GM10266 (cell line): Measurements from ENCODE around the gene FXYD2.

Experiments used
- DNase-seq: peaks from one replicate; pipeline ENCODE4 v3.0.0; 2012; ENCODE audit errors: extremely low spot score
- TF ChIP-seq, protein P1 (sequence below): IDR thresholded peaks from 2 replicates; pipeline ENCODE4 v1.5.1; 2012; ENCODE audit warnings: mild to moderate bottlenecking, low read depth; ENCODE audit not compliant: control insufficient read depth, insufficient read depth; ENCODE audit errors: missing control alignments

FXYD2 gene

DNA sequence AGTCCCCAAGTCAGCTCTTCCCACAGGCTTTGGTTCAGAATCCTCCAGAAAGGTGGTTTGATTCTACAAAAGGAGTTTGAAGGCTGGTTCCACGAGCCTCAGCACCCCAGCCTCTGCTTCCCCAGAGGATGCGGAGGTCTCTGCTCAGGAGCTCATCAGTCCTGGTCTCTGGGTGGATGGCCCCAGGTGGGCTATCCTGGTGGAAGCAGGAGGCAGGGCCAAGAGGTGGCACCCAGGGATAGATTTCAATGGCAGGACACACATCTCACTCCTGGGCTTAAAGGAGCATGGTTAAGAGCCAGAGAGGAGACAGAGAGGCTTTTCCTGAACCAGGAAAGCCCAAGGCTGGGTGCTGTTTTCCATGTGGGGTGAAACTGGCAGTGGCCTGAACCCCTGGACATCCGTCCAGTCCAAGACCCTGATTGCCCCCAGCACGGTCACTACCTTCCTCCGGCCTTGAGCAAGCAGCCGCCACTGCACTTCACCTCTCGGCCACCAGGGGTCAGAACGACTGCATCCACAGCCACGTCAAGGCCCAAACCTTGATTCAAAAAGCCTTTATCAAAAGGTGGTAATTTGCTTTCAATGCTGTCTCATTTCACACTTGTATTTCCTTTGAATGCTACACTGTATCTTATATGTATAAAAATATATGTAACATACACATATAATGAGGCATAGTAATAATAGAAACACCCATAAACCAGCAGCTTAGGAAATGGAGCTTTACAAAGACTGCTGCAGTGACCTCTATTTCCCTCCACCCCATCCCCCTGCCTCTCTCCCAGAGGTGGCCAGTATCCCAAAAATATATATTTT, 19.3 kb upstream of the FXYD2 start:
- TF ChIP-seq, protein P1, sequence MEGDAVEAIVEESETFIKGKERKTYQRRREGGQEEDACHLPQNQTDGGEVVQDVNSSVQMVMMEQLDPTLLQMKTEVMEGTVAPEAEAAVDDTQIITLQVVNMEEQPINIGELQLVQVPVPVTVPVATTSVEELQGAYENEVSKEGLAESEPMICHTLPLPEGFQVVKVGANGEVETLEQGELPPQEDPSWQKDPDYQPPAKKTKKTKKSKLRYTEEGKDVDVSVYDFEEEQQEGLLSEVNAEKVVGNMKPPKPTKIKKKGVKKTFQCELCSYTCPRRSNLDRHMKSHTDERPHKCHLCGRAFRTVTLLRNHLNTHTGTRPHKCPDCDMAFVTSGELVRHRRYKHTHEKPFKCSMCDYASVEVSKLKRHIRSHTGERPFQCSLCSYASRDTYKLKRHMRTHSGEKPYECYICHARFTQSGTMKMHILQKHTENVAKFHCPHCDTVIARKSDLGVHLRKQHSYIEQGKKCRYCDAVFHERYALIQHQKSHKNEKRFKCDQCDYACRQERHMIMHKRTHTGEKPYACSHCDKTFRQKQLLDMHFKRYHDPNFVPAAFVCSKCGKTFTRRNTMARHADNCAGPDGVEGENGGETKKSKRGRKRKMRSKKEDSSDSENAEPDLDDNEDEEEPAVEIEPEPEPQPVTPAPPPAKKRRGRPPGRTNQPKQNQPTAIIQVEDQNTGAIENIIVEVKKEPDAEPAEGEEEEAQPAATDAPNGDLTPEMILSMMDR = peak; percentile 91
- peak; percentile 63 for DNase-seq

DNA sequence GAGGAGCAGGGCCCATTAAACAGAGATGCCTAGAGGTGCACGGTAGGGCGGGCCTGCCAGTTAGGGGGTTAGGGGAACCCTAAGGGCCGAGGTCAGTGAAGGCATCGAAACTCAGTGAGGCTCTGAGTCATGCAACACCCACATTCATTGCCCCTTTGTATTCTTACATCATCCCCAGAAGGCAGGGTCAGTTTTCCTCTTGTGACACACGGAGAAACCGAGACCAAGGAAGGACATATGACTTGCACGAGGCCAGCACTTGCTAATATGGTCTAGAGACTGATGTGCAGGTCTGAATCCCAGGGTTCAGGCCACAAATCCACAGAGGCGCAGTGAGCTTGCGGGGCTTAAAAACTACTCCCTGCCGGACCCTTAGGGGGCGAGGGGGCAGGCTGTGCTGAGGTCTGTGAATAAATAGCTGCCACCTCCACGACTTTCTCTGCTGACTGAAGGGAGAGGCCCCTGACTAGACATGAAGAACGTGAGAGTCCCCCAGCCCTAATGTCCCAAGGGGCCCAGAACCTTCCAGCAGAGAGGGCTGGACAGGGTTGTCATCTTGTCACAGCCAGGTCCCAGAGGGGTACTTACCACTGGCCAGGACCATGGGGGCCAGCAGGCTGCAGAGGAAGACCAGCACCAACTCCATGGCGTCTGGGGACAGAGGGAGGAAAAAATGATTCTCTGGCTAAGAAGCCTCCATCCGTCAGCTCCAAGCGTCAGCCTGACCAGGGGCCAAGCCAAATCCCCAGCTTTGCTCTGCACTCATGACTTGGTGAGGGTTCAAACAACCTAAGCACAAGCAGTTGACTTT, 17.8 kb upstream of the FXYD2 start:
- DNase-seq = no peak
- TF ChIP-seq, protein P1 = no peak

DNA sequence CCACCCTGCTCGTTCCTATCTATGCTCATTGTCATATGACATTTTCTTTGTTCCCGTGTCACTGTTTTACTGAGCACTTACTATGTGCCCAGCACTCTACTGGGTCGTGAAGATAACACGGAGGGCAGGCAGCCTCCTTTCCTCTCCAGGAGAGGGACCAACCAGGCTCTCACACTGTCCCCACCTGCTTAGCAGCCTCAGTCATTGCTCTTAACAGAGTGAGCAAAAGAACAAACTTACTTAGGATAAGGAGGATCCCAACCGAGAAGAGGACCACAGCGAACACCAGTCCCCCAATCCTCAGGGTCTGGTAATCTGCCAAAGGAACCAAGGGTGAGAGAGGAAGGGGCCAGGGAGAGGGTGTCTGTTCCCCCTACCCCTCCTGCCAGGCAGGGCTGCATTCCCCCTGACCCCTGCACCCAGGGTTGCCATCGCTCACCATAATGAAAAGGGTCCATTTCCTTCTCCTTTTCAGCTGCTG, 17.0 kb upstream of the FXYD2 start:
- no peak for DNase-seq
- TF ChIP-seq, protein P1 = no peak

DNA sequence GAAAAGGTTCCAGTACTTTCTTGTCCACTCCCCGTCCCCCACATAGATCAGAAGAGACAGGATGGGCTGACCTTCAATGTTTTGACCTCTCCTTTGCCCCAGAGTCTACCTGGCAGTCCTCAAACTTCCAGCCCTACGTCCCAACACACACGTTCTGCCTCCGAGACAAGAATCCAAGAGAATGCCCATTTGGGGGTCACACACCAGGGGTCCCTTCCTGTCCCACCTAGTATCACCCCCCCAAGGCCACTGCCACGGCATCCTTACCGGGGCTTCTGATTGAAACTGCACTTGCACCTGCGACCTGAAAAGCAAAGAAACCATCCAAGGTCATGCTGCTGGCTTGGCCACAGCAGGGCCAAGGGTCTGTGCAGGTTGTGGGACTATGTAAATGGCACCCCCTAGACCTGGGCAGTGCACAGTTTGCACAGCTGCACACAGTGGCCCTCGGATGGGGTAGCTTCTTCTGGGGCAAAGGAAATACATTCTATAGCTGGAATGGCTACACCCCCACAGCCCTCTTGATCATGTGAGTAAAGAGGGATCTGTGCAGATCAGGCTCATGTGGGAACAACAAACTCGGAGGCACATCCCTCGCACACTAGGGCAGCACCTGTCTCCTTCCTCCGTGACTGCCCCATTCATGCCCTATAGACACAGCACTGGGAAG, 16.5 kb upstream of the FXYD2 start:
- DNase-seq = no peak
- TF ChIP-seq, protein P1 = no peak

DNA sequence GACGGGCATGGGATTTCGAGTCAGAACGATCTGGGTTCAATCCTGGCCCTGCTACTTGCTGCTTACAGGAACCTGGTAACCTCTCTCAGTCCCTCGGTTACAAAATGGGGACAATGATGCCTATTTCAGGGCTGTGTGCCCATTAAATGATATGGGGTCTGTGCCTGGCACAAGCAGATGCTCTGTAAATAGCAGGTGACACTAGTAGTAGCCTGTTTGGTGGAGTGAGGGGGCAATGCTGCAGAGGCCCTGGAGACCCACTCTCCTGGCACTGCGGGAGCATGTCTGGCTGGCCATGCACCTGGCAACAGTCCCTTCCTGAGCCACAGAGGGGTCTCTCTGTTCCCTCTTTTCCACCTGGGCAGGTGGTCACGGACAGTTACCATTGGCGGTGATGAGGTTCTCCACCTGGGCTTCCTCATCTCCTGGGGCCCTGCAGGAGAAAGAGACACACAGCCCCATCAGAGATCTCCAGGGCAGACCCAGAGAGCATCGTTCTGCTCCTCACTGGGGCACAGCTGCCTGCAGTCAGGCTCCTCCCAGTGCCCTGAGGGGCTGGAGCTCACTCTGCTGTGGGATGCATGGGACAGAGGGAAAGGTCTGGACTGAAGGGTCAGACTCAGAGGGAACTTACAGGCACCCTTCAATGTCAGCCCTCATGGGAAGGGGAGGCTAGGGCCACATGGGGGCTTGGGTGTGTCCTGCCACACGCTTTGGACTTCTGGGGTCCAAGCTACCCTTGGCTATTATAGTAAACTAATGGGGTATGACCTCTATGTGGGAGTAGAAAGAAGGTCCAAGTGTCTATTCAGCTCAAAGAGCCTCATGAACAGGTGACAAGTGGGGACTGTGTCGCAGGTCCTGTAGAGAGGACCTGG, 15.6 kb upstream of the FXYD2 start:
- no peak for DNase-seq
- TF ChIP-seq, protein P1 = no peak

DNA sequence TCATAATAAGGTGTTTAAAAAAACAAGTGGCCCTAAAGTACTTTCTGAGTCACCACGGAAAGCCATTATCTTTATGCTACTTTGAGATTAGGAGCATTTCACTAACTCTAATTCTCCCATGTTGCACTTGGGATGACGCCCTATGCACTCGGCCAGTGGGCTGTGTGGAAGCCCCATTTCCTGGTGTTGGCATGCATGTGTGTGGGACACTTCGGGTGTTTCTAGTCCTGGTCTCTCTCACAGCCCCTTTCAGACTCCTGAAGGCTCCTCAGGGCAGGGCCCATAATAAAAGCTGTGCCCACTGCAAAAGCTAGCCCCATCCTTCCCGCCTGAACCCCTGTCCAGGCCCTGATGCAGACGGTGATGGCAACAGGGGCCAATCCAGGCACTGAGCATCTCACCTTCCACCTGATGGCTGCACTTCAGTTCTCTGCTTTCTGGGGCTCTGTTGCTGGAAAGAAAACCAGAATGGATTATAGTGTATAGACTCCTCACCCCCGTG, 14.9 kb upstream of the FXYD2 start:
- no peak for DNase-seq
- TF ChIP-seq, protein P1 = no peak
